ENCODE measurements around the gene TCF23.
"Not testable (repeated sequence)": the region's sequence is repeated elsewhere in the genome, so short reads cannot be mapped to it uniquely, and the experiment has no call there.

TCF23 gene

DNA sequence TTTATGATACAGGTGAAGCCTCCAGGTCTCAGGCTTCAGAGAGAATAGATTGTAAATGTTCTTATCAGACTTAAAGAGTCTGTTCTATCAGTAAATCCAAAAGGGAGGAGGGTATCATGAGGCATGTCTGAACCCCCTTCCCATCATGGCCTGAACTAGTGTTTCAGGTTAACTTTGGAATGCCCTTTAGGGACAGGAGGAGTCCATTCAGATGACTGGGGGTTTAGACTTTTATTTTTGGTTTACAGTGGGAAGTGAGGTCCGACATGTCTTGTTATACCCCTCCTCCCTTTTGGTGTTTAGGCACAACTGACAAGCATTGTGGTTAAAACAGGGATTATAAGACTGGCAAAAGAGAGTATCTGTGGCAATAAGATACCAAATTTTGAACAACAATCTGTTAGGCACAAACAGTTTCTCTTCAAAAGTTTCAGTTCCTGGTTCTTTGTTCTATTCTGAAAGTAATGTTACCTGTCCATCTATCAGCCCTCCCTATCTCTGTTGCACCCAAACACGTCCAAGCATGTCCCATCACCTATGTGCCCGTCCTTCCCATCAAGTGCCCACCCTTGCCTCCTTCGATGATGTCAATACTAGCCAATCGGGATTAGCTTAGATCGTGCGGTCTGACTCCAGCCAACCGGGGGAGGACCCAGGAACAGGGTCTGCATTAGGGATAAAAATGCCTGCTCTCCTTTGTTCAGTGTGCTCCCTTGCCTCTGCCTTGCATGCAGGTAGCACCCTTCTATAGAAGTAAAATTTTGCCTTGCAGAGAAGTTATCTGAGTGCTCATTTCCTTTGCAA is 16.4 kb downstream of the TCF23 start:
- Histone ChIP-seq H3K36me3 (ENCODE audit: control insufficient read depth, insufficient read depth, low read length) (no peaks in the 10 kb centered on the region), H3K4me1 (ENCODE audit: control insufficient read depth, insufficient read depth, low read length) (no peaks in the 10 kb centered on the region), H3K4me3 (ENCODE audit: low read length) (no peak overlapping the region), H3K9me3 (ENCODE audit: control insufficient read depth, low read length) (no peaks in the 10 kb centered on the region), H3K9ac (ENCODE audit: low read length) (no peak overlapping the region), H3K27me3 (ENCODE audit: control insufficient read depth, insufficient read depth, low read length) (no peaks in the 10 kb centered on the region)

DNA sequence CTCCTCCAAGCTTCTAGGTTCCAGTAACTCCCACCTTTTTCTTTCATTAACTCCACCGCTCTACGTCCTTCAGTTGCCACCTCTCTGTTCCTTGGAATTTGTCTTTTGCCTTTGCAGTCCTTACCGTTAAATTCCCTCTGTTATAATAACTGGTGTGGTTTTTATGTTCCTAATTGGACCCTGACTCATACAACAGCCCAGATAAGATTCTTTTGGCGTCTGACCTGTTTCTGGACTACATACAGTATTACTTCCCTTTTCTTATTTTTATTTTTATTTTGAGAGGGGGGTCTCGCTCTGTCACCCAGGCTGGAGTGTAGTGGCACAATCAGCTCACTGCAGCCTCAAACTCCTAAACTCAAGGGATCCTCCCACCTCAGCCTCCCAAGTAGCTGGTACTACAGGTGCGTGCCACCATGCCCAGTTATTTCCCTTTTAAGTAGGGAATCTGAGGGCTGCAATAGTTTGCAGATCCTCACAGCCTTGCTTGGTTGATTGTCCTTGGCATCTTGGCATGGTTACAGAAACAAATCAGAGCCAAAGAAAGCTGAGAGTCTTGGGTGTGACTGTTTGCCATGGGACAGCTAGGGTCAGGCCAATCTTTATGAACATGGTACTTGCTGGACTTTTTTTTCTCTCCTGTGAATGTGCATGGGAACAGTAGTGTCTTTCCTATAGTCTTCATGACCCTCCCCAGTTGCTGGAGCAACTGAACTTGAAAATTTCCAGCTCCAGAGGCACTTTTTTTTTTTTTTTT is 22.0 kb downstream of the TCF23 start:
- no peak overlapping the region for H3K4me3 ChIP-seq (ENCODE audit: low read length)
- H3K27me3 ChIP-seq (ENCODE audit: control insufficient read depth, insufficient read depth, low read length), result no peaks in the 10 kb centered on the region
- no peak overlapping the region for H3K9ac ChIP-seq (ENCODE audit: low read length)
- H3K36me3 ChIP-seq (ENCODE audit: control insufficient read depth, insufficient read depth, low read length), result no peaks in the 10 kb centered on the region
- H3K9me3 ChIP-seq (ENCODE audit: control insufficient read depth, low read length), result no peaks in the 10 kb centered on the region
- peaks cover 7% of the 10 kb centered on the region for H3K4me1 ChIP-seq (ENCODE audit: control insufficient read depth, insufficient read depth, low read length)

DNA sequence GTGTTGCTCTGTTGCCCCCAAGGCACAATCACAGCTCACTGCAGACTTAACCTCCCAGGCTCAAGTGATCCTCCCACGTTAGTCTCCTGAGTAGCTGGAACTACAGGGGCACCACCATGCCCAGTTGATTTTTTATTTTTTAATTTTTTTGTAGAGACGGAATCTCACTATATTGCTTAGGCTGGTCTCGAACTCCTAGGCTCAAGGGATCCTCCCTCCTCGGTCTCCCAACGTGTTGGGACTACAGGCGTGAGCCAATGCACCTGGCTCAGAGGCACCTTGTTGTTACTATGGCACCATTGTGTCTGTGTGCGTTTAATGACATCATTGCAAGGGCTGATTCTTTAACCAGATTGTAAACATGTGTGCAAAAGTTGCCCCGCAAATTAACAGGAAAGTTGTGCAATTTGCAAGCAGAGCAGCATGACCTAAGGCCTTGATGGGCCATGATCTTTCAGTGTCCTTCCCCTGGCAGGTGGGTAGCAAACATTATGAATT is 22.6 kb downstream of the TCF23 start:
- Histone ChIP-seq H3K36me3 (ENCODE audit: control insufficient read depth, insufficient read depth, low read length) (no peaks in the 10 kb centered on the region), H3K4me1 (ENCODE audit: control insufficient read depth, insufficient read depth, low read length) (peaks cover 7% of the 10 kb centered on the region), H3K4me3 (ENCODE audit: low read length) (no peak overlapping the region), H3K9ac (ENCODE audit: low read length) (no peak overlapping the region), H3K27me3 (ENCODE audit: control insufficient read depth, insufficient read depth, low read length) (no peaks in the 10 kb centered on the region), H3K9me3 (ENCODE audit: control insufficient read depth, low read length) (no peaks in the 10 kb centered on the region)

DNA sequence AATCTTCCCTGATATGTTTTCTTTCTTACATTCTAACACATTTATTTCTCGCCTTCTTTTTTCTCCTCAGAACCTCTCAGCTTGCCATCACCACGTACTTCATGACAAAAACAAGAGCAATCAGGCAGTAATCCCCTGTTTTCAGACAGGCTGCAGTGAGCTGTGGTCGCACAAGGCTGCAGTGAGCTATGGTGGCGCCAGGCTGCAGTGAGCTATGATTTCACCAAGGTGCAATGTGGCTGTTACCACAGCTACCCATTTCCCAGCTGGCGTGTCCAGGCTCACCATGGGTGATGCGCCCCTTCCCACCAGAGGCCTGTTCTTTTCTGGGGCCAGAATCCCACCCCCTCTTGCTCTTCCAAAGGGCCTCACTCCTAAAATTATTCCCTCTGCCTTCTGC is 25.8 kb downstream of the TCF23 start:
- H3K4me3 ChIP-seq (ENCODE audit: low read length), result no peak overlapping the region
- no peak overlapping the region for H3K9ac ChIP-seq (ENCODE audit: low read length)
- H3K4me1 ChIP-seq (ENCODE audit: control insufficient read depth, insufficient read depth, low read length), result peaks cover 7% of the 10 kb centered on the region
- no peaks in the 10 kb centered on the region for H3K27me3 ChIP-seq (ENCODE audit: control insufficient read depth, insufficient read depth, low read length)
- H3K36me3 ChIP-seq (ENCODE audit: control insufficient read depth, insufficient read depth, low read length), result no peaks in the 10 kb centered on the region
- H3K9me3 ChIP-seq (ENCODE audit: control insufficient read depth, low read length), result no peaks in the 10 kb centered on the region

DNA sequence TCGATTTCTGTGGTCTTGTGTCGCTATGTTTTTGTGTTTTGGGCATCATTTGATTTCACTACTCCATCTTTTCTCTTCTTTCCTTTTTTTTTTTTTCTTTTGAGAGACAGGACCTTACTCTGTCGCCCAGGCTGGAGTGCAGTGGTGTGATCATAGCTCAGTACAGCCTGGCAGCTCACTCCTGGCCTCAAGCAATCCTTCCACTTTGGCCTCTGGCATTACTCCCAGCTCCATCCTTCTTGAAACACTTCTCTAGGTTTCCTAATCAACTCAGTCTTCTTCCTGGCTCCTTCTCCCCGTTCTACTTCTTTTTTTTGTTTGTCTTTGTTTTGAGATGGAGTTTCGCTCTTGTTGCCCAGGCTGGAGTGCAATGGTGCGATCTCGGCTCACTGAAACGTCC is 26.5 kb downstream of the TCF23 start:
- Histone ChIP-seq H3K27me3 (ENCODE audit: control insufficient read depth, insufficient read depth, low read length) (no peaks in the 10 kb centered on the region), H3K9me3 (ENCODE audit: control insufficient read depth, low read length) (no peaks in the 10 kb centered on the region), H3K36me3 (ENCODE audit: control insufficient read depth, insufficient read depth, low read length) (no peaks in the 10 kb centered on the region), H3K4me1 (ENCODE audit: control insufficient read depth, insufficient read depth, low read length) (peaks cover 7% of the 10 kb centered on the region), H3K9ac (ENCODE audit: low read length) (no peak overlapping the region), H3K4me3 (ENCODE audit: low read length) (no peak overlapping the region)

DNA sequence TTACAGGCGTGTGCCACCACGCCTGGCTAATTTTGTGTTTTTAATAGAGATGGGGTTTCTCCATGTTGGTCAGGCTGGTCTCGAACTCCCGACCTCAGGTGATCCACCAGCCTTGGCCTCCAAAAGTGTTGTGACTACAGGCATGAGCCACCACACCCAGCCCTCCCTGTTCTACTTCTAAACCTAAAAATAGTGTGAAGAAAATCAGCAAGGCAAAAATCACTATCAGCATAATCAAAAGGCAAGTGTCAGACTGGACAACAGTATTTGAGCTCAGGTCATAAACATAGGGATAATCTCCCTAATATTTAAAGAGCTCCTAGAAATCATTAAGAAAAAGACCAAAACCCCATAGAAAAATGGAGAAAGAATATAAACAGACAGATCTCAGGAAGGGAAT is 27.0 kb downstream of the TCF23 start:
- H3K36me3 ChIP-seq (ENCODE audit: control insufficient read depth, insufficient read depth, low read length); H3K27me3 ChIP-seq (ENCODE audit: control insufficient read depth, insufficient read depth, low read length); H3K9me3 ChIP-seq (ENCODE audit: control insufficient read depth, low read length); H3K4me1 ChIP-seq (ENCODE audit: control insufficient read depth, insufficient read depth, low read length); H3K9ac ChIP-seq (ENCODE audit: low read length); H3K4me3 ChIP-seq (ENCODE audit: low read length): not testable (repeated sequence)

DNA sequence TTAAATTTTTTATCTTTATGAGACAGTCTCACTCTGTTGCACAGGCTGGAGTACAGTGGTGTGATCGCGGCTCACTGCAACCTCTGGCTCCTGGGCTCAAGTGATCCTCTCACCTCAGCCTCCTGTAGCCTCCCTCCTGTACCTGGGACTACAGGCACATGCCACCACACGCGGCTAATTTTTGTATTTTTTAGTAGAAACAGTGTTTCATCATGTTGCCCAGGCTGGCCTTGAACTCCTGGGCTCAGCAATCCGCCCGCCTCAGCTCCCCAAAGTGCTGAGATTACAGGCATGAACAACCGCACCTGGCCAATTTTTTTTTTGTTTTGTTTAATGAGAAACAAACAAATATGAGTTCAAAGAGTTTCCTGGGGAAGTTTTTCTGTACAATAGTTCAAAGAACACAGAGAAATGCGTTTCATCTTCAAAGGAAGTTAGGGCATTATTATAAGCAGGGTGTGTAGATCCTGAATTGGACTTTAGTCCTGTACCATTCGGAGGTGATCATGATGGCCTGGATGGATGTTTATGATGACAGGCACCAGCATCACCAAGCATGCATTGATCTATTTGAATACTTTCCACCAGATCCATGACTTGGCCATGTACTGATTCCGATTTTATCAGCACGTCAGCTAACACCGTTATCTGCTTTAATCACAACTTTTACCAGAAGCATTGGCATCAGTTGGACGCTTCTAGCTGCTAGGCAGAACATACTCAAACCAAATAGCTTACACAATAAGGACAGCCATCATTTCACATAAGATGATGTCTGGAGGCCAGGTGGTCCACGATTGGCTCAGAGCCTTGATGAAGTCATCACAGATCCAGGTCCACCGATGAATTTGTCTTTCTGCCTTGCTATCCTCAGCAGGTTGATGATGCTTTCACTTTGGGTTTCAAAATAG is 28.9 kb downstream of the TCF23 start:
- H3K9ac ChIP-seq (ENCODE audit: low read length), result no peak overlapping the region
- no peaks in the 10 kb centered on the region for H3K9me3 ChIP-seq (ENCODE audit: control insufficient read depth, low read length)
- H3K4me3 ChIP-seq (ENCODE audit: low read length), result no peak overlapping the region
- no peaks in the 10 kb centered on the region for H3K36me3 ChIP-seq (ENCODE audit: control insufficient read depth, insufficient read depth, low read length)
- no peaks in the 10 kb centered on the region for H3K27me3 ChIP-seq (ENCODE audit: control insufficient read depth, insufficient read depth, low read length)
- H3K4me1 ChIP-seq (ENCODE audit: control insufficient read depth, insufficient read depth, low read length), result no peaks in the 10 kb centered on the region

DNA sequence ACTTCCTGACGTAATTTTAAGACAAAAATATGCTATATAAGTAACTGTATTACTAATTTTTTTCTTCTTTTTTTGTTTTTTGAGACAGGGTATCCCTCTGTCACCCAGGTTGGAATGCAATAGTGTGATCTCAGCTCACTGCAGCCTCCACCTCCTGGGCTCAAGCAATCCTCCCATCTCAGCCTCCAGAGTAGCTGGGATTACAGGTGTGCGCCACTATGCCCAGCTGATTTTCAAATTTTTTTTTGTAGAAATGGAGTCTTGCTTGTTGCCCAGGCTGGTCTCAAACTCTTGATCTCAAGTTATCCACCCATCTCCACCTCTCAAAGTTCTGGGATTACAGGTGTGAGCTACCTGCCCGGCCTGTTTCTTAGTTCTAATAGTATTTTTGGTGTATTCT is 29.7 kb downstream of the TCF23 start:
- no peaks in the 10 kb centered on the region for H3K36me3 ChIP-seq (ENCODE audit: control insufficient read depth, insufficient read depth, low read length)
- no peaks in the 10 kb centered on the region for H3K27me3 ChIP-seq (ENCODE audit: control insufficient read depth, insufficient read depth, low read length)
- H3K4me3 ChIP-seq (ENCODE audit: low read length), result no peak overlapping the region
- H3K4me1 ChIP-seq (ENCODE audit: control insufficient read depth, insufficient read depth, low read length), result no peaks in the 10 kb centered on the region
- no peak overlapping the region for H3K9ac ChIP-seq (ENCODE audit: low read length)
- H3K9me3 ChIP-seq (ENCODE audit: control insufficient read depth, low read length), result no peaks in the 10 kb centered on the region

DNA sequence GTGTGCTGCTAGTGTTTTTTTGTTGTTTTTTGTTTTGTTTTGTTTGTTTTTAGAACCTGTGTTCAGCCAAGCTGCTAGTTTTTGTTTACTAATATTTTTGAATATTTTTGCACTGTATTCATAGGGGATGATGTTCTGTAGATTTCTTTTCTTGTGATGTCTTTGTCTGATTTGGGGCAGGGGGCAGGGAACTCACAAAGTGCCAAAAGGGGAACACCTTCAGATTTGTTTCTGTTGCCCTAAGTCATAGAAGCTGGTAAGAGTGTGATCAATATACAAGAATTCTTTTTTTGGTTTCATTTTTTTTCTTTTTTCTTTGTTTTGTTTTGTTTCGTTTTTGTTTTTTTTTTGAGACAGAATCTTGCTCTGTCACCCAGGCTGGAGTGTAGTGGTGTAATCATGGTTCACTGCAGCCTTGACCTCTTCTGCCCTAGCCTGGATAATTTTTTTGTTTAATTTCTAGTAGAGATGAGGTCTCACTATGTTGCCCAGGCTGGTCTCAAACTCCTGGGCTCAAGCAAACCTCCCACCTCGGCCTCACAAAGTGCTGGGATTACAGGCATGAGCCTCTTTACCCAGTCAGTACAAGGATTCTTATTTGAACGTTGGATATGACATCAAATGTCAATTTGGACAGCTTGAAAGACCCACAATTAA is 30.7 kb downstream of the TCF23 start:
- H3K9me3 ChIP-seq (ENCODE audit: control insufficient read depth, low read length), result no peaks in the 10 kb centered on the region
- H3K9ac ChIP-seq (ENCODE audit: low read length), result no peak overlapping the region
- no peaks in the 10 kb centered on the region for H3K36me3 ChIP-seq (ENCODE audit: control insufficient read depth, insufficient read depth, low read length)
- no peaks in the 10 kb centered on the region for H3K27me3 ChIP-seq (ENCODE audit: control insufficient read depth, insufficient read depth, low read length)
- no peaks in the 10 kb centered on the region for H3K4me1 ChIP-seq (ENCODE audit: control insufficient read depth, insufficient read depth, low read length)
- H3K4me3 ChIP-seq (ENCODE audit: low read length), result no peak overlapping the region

DNA sequence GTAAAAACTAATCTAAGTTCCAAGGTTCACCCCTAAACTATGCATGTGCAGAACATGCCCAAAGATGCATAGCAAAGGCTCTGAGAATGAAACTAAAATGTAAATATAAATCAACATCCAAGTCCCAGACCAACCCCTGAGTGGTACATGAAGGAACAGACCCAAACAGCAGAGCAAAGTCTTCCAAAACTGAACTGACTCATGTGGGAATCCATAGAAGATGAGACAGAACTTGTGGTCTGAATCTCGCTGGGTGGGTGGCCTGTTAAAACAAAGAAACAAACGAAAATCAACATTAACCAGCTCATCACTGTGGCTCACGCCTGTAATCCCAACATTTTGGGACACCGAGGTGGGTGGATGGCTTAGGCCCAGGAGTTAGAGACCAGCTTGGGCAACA is 33.5 kb downstream of the TCF23 start:
- no peak overlapping the region for H3K9ac ChIP-seq (ENCODE audit: low read length)

DNA sequence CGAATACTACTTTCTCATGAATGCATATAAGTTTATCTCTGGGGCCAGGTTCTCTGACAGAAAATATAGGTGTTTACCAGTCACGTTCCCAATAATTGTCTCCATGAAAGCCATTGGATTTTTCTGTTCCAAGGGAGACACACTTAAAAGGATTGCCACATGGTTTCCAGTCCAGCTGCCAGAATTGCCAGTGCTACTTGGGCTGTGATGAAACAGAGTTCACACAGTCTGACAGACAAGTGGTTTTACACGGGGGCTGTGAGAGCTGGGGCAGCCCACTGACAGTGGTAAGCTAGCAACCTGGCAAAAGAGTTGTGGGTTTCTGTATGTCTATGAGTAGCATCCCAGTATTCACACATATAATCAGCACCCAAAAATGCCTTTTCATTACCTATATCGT is 35.3 kb downstream of the TCF23 start:
- H3K9me3 ChIP-seq (ENCODE audit: control insufficient read depth, low read length), result no peaks in the 10 kb centered on the region
- H3K9ac ChIP-seq (ENCODE audit: low read length), result no peak overlapping the region
- H3K36me3 ChIP-seq (ENCODE audit: control insufficient read depth, insufficient read depth, low read length), result no peaks in the 10 kb centered on the region
- no peaks in the 10 kb centered on the region for H3K27me3 ChIP-seq (ENCODE audit: control insufficient read depth, insufficient read depth, low read length)
- no peaks in the 10 kb centered on the region for H3K4me1 ChIP-seq (ENCODE audit: control insufficient read depth, insufficient read depth, low read length)
- H3K4me3 ChIP-seq (ENCODE audit: low read length), result no peak overlapping the region

More for the DNA sequence above, 33.5 kb downstream of the TCF23 start:
- no peaks in the 10 kb centered on the region for H3K36me3 ChIP-seq (ENCODE audit: control insufficient read depth, insufficient read depth, low read length)
- H3K27me3 ChIP-seq (ENCODE audit: control insufficient read depth, insufficient read depth, low read length), result no peaks in the 10 kb centered on the region
- H3K4me1 ChIP-seq (ENCODE audit: control insufficient read depth, insufficient read depth, low read length), result no peaks in the 10 kb centered on the region
- H3K9me3 ChIP-seq (ENCODE audit: control insufficient read depth, low read length), result no peaks in the 10 kb centered on the region
- no peak overlapping the region for H3K4me3 ChIP-seq (ENCODE audit: low read length)
